ENCODE data around the gene MTR.

Gene MTR

DNA sequence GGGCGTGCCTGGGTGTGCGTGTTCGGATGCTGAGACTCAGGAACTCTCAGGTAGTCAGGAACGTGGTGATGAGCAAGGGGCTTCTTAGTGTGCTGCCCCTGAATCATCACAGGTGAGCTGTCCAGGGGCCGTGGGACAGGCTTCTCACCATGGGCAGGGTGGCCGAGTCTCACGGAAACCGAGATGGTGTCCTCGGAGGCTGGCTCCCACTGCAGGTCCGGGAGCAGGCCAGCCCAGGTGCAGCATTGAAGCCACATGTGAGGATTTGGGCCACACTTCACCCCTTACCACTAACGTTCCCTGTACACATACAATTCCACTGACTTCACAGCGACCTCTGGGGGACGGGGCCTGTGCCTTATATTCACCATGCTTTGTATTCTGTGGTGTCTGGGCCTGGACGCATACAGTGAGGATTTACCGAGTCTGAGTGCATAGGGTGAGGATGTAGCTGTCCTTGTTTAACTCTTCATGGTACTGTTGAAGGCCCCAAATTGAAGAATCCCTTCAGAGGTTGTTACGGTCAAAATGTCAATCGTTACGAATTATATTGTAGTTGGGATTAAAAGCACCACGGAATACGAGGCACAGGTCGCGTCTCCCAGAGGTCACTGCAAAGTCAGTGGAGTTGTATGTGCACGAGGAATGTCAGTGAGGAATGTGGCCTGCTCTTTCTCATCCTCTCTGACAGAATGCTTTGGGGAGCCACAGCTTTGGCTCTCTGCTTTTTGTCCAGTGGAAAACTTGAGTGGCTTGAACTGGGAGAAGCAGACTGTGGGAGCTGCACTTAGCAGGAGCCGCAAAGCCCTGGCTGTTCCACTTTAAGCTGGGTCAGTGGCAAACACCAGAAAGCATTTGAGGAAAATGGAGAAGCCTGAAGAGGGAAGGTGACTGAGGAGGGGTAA is 95.3 kb downstream of the MTR start:
- H4K91ac ChIP-seq (ENCODE audit: low read length), result no peak overlapping the region
- H2BK12ac ChIP-seq (ENCODE audit: low read length in 2 of 2), result peak overlapping the region in 1 of 2 experiments; percentile 6
- H3K18ac ChIP-seq (ENCODE audit: low read depth in 1 of 2, low read length in 2 of 2), result no peak overlapping the region
- H3K27me3 ChIP-seq (ENCODE audit: control insufficient read depth in 1 of 2, insufficient read depth in 1 of 2, low read length in 2 of 2), result no peaks in the 10 kb centered on the region
- no peak overlapping the region for H2BK15ac ChIP-seq (ENCODE audit: low read depth, poor library complexity, severe bottlenecking)
- H3K23ac ChIP-seq (ENCODE audit: low read length in 2 of 2), result no peak overlapping the region
- H3K4me3 ChIP-seq (ENCODE audit: insufficient read depth in 1 of 2, low read depth in 1 of 2, low read length in 2 of 2), result no peak overlapping the region
- H3K27ac ChIP-seq (ENCODE audit: low read length, poor library complexity, severe bottlenecking), result no peak overlapping the region
- no peak overlapping the region for H3K4ac ChIP-seq (ENCODE audit: low read depth in 1 of 2, low read length in 2 of 2)
- H3K4me1 ChIP-seq (ENCODE audit: control insufficient read depth, insufficient read depth, low read depth, low read length), result no peaks in the 10 kb centered on the region
- H3K36me3 ChIP-seq (ENCODE audit: control insufficient read depth in 1 of 2, insufficient read depth in 2 of 2, low read depth in 1 of 2, low read length in 2 of 2), result peaks cover 48 to 85% of the 10 kb centered on the region in 2 experiments
- WGBS, result 61% methylated on average over 24 of the region's 24 CpGs
- H2AK5ac ChIP-seq (ENCODE audit: low read length, severe bottlenecking), result no peak overlapping the region
- H2BK5ac ChIP-seq (ENCODE audit: low read depth, low read length, poor library complexity, severe bottlenecking), result no peak overlapping the region
- no peak overlapping the region for H3K4me2 ChIP-seq (ENCODE audit: low read length, poor library complexity, severe bottlenecking)
- H3K14ac ChIP-seq (ENCODE audit: low read length in 2 of 2), result no peak overlapping the region
- no peak overlapping the region for H3K9ac ChIP-seq (ENCODE audit: low read length)
- H2AFZ ChIP-seq (ENCODE audit: low read depth, low read length), result no peak overlapping the region
- peaks cover 1% of the 10 kb centered on the region for H3K79me1 ChIP-seq (replicated peaks; ENCODE audit: low read length, poor library complexity, severe bottlenecking)
- H3K9me3 ChIP-seq (ENCODE audit: control insufficient read depth, low read length), result no peaks in the 10 kb centered on the region
- peak; percentile 82 for DNase-seq
- no peak overlapping the region for H4K8ac ChIP-seq (ENCODE audit: low read length)
- no peak overlapping the region for H2BK120ac ChIP-seq (ENCODE audit: low read depth, low read length)

DNA sequence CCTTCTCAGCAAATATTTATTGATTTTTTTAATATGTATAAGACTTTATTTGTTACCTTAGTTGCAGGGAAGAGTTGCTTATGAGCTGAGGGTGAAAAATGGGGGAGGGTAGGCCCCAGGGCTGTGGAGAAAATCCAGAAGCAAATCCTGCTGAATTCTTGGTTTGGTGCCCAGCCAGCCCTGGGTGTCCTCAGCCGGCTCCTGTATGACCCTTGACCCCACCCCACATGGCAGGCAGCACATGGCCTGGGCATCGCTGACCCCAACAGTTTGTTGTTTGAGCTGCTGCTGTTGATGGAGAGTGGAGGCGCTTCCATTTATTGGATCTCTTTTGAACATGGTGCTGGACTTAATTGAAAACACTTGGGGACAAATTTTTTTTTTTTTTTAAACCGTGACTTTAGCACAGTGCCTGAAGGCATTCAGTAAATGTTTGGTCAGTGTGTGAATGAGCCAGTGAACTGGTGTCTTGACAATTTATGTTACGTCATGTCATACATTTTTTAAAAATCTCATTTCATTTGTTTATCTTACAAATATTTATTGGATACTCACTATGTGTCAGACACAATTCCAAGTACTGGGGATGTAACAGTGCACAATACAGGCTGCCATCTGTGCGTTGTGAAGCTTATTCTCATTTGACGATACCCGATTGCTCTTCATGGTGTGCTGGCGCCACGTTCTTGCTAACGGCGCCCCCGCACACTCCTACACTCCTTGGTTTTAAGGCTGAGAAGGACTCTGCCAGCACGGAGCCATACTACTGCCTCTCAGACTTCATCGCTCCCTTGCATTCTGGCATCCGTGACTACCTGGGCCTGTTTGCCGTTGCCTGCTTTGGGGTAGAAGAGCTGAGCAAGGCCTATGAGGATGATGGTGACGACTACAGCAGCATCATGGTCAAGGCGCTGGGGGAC is 98.8 kb downstream of the MTR start:
- Histone ChIP-seq H3K9ac (ENCODE audit: low read length) (no peak overlapping the region), H3K36me3 (ENCODE audit: control insufficient read depth in 1 of 2, insufficient read depth in 2 of 2, low read depth in 1 of 2, low read length in 2 of 2) (peaks cover 47 to 94% of the 10 kb centered on the region in 2 experiments), H3K79me1 (replicated peaks; ENCODE audit: low read length, poor library complexity, severe bottlenecking) (peaks cover 1% of the 10 kb centered on the region), H2BK12ac (ENCODE audit: low read length in 2 of 2) (no peak overlapping the region), H4K91ac (ENCODE audit: low read length) (no peak overlapping the region), H3K27ac (ENCODE audit: low read length, poor library complexity, severe bottlenecking) (no peak overlapping the region), H2AK5ac (ENCODE audit: low read length, severe bottlenecking) (no peak overlapping the region), H3K14ac (ENCODE audit: low read length in 2 of 2) (no peak overlapping the region), H2AFZ (ENCODE audit: low read depth, low read length) (no peak overlapping the region), H3K9me3 (ENCODE audit: control insufficient read depth, low read length) (no peaks in the 10 kb centered on the region), H3K23ac (ENCODE audit: low read length in 2 of 2) (no peak overlapping the region), H2BK5ac (ENCODE audit: low read depth, low read length, poor library complexity, severe bottlenecking) (no peak overlapping the region), H3K4me2 (ENCODE audit: low read length, poor library complexity, severe bottlenecking) (no peak overlapping the region), H3K18ac (ENCODE audit: low read depth in 1 of 2, low read length in 2 of 2) (no peak overlapping the region), H4K8ac (ENCODE audit: low read length) (no peak overlapping the region), H2BK120ac (ENCODE audit: low read depth, low read length) (no peak overlapping the region), H3K4me3 (ENCODE audit: insufficient read depth in 1 of 2, low read depth in 1 of 2, low read length in 2 of 2) (no peak overlapping the region), H3K27me3 (ENCODE audit: control insufficient read depth in 1 of 2, insufficient read depth in 1 of 2, low read length in 2 of 2) (no peaks in the 10 kb centered on the region), H2BK15ac (ENCODE audit: low read depth, poor library complexity, severe bottlenecking) (no peak overlapping the region), H3K4me1 (ENCODE audit: control insufficient read depth, insufficient read depth, low read depth, low read length) (no peaks in the 10 kb centered on the region), H3K4ac (ENCODE audit: low read depth in 1 of 2, low read length in 2 of 2) (no peak overlapping the region)
- no peak for DNase-seq
- WGBS, result 91% methylated on average over 18 of the region's 19 CpGs

DNA sequence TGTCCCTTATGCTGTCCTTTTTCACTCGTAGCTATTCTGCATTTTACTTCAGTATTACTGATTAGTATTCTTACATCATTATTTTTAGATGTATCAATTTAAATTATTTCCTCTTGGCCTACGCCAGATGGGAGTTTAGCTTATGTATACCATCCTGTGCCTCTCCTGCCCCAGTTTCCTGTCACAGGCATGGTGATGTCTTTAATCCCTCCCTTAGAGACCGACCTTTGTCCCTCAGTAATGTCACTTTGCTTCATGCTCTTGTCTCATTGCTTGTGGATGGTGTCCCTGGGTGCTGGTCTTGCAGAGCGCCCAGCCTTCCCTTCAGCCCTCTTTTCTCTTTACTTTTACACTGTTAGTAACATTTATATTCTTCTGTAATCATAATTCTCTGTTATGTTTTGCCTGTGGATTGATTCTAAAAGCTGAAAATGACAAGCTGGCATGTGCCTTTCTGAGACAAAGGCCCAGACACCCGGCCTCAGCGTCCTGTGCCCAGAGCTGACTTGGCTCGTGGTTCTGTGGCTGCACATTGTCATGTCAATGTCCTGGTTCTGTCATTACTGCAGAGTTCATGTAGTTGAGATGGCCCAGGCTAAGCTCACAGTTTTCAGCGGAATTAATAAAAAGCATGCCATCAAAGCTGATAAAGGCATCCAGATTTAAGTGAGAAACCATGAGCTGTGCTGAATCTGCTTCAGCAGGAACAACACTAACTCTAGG is 100.7 kb downstream of the MTR start:
- H3K4me1 ChIP-seq (ENCODE audit: control insufficient read depth, insufficient read depth, low read depth, low read length), result no peaks in the 10 kb centered on the region
- H2BK15ac ChIP-seq (ENCODE audit: low read depth, poor library complexity, severe bottlenecking), result no peak overlapping the region
- H3K36me3 ChIP-seq (ENCODE audit: control insufficient read depth in 1 of 2, insufficient read depth in 2 of 2, low read depth in 1 of 2, low read length in 2 of 2), result peaks cover 36 to 94% of the 10 kb centered on the region in 2 experiments
- H3K4me3 ChIP-seq (ENCODE audit: insufficient read depth in 1 of 2, low read depth in 1 of 2, low read length in 2 of 2), result no peak overlapping the region
- no peak overlapping the region for H3K4me2 ChIP-seq (ENCODE audit: low read length, poor library complexity, severe bottlenecking)
- no peak overlapping the region for H2AK5ac ChIP-seq (ENCODE audit: low read length, severe bottlenecking)
- peaks cover 1% of the 10 kb centered on the region for H3K79me1 ChIP-seq (replicated peaks; ENCODE audit: low read length, poor library complexity, severe bottlenecking)
- no peak overlapping the region for H3K14ac ChIP-seq (ENCODE audit: low read length in 2 of 2)
- no peak overlapping the region for H2BK5ac ChIP-seq (ENCODE audit: low read depth, low read length, poor library complexity, severe bottlenecking)
- H3K27me3 ChIP-seq (ENCODE audit: control insufficient read depth in 1 of 2, insufficient read depth in 1 of 2, low read length in 2 of 2), result no peaks in the 10 kb centered on the region
- WGBS, result 87% methylated on average over 6 of the region's 8 CpGs
- H3K9ac ChIP-seq (ENCODE audit: low read length), result no peak overlapping the region
- no peak overlapping the region for H3K4ac ChIP-seq (ENCODE audit: low read depth in 1 of 2, low read length in 2 of 2)
- H4K91ac ChIP-seq (ENCODE audit: low read length), result no peak overlapping the region
- H4K8ac ChIP-seq (ENCODE audit: low read length), result no peak overlapping the region
- no peak overlapping the region for H2AFZ ChIP-seq (ENCODE audit: low read depth, low read length)
- DNase-seq, result no peak
- H2BK12ac ChIP-seq (ENCODE audit: low read length in 2 of 2), result no peak overlapping the region
- H3K23ac ChIP-seq (ENCODE audit: low read length in 2 of 2), result no peak overlapping the region
- no peak overlapping the region for H3K18ac ChIP-seq (ENCODE audit: low read depth in 1 of 2, low read length in 2 of 2)
- H3K27ac ChIP-seq (ENCODE audit: low read length, poor library complexity, severe bottlenecking), result no peak overlapping the region
- H2BK120ac ChIP-seq (ENCODE audit: low read depth, low read length), result no peak overlapping the region
- H3K9me3 ChIP-seq (ENCODE audit: control insufficient read depth, low read length), result no peaks in the 10 kb centered on the region

Data from mesenchymal stem cell (in vitro differentiated cells and primary cell).